Lower leg skin (tissue), 4 donors: Measurements from ENCODE around the gene SAT2. TPM values are rescaled to one million over a fixed set of nuclear protein-coding genes. Genes with fewer than 3 reads are reported as not detected.
"Not testable (repeated sequence)": the region's sequence is repeated elsewhere in the genome, so short reads cannot be mapped to it uniquely, and the experiment has no call there.

ENCODE experiments used
- DNase-seq, 2 donors: peaks; one replicate each; pipeline ENCODE4 v3.0.0-alpha.2; 2019; ENCODE audit warnings: low spot score in 2 of 2
- H3K4me3 ChIP-seq: fragments of 200-600 bp; sonication (generic); 2 replicates; pipeline ENCODE4 v1.5.1; 2017; ENCODE audit warnings: mild to moderate bottlenecking, low read depth; ENCODE audit not compliant: poor library complexity, severe bottlenecking
- CTCF ChIP-seq, 3 donors: fragments of 450-650 bp; IDR thresholded peaks; one replicate each; pipeline ENCODE4 v1.5.1; 2016; ENCODE audit warnings: antibody characterized with exemption in 3 of 3, mild to moderate bottlenecking in 3 of 3, moderate library complexity in 2 of 3
- POLR2A ChIP-seq, 2 donors: fragments of 450-650 bp; IDR thresholded peaks; one replicate each; pipeline ENCODE4 v1.6.1; 2016 to 2017; ENCODE audit warnings: antibody characterized with exemption in 2 of 2, mild to moderate bottlenecking in 1 of 2, moderate library complexity in 1 of 2
- WGBS, 2 donors: methylation state at CpG; one replicate each; pipeline ENCODE4 v1.1.5; 2018; 5-methylcytosine and 5-hydroxymethylcytosine counted together
- intact Hi-C: fragments of 100-400 bp; cut with DNase I; formaldehyde crosslinking; loops from one replicate; pipeline ENCODE4 v1.15.0; 2023; ENCODE audit warnings: low total_unique reads
- total RNA-seq, 4 donors: library from RNA; depleted of rRNA; stranded (reverse); fragments of >200 nt; gene quantifications; one replicate each; pipeline ENCODE4 v1.1.0, GENCODE V29; 2016

The SAT2 gene
- total RNA-seq, 4 donors from 2014 or later, result 32.7 to 50.5 (median 43.0) TPM

- intact Hi-C loops, result no loop called here
- no peak for TF ChIP-seq POLR2A (IDR thresholded peaks at IDR 0.05)
- TF ChIP-seq CTCF (IDR thresholded peaks at IDR 0.05), result no peak
- 5% methylated on average over 19 to 20 of the region's 20 CpGs for WGBS, 2 donors
- DNase-seq, result peak in 1 of 2 donors; percentile 28
- peak overlapping the region; percentile 76 for H3K4me3 ChIP-seq
Observed at GRCh38 chr17:7613769-7614424, 13.7 kb downstream of the SAT2 start.

GRCh38 chr17:7612294-7612640 is 15.4 kb downstream of the SAT2 start:
- no peak for DNase-seq
- no peak overlapping the region for H3K4me3 ChIP-seq
- WGBS, 2 donors, result 95 to 97% methylated on average over 1 of the region's 1 CpG
- intact Hi-C loops, result no loop called here
- TF ChIP-seq POLR2A (IDR thresholded peaks at IDR 0.05) (no peak), CTCF (IDR thresholded peaks at IDR 0.05) (no peak)

- no peak overlapping the region for H3K4me3 ChIP-seq
- WGBS, 2 donors, result 60 to 64% methylated on average over 3 of the region's 3 CpGs
- no peak for TF ChIP-seq CTCF (IDR thresholded peaks at IDR 0.05)
- no peak for TF ChIP-seq POLR2A (IDR thresholded peaks at IDR 0.05)
- intact Hi-C loops, result no loop called here
- DNase-seq, result no peak
Observed at GRCh38 chr17:7611635-7612293, 15.9 kb downstream of the SAT2 start.

GRCh38 chr17:7610641-7611040 is 17.0 kb downstream of the SAT2 start:
- WGBS, 2 donors, result 94 to 95% methylated on average over 2 of the region's 2 CpGs
- no peak for DNase-seq
- TF ChIP-seq CTCF (IDR thresholded peaks at IDR 0.05) (no peak), POLR2A (IDR thresholded peaks at IDR 0.05) (no peak)
- intact Hi-C loops, result no loop called here
- no peak overlapping the region for H3K4me3 ChIP-seq

- intact Hi-C loops, result no loop called here
Observed at GRCh38 chr17:7606280-7606679, 21.3 kb downstream of the SAT2 start.

GRCh38 chr17:7597561-7597960 is 30.1 kb downstream of the SAT2 start:
- H3K4me3 ChIP-seq, DNase-seq, intact Hi-C loops: not testable (repeated sequence)
- 55 to 72% methylated on average over 5 of the region's 5 CpGs for WGBS, 2 donors

More at GRCh38 chr17:7606280-7606679, 21.3 kb downstream of the SAT2 start:
- no peak for DNase-seq
- 96 to 97% methylated on average over 4 of the region's 4 CpGs for WGBS, 2 donors
- TF ChIP-seq CTCF (IDR thresholded peaks at IDR 0.05), result no peak
- TF ChIP-seq POLR2A (IDR thresholded peaks at IDR 0.05), result no peak
- H3K4me3 ChIP-seq, result no peak overlapping the region
